OCI-LY1 (cell line): ENCODE measurements around the gene SLC12A8.
"Not testable (repeated sequence)": the region's sequence is repeated elsewhere in the genome, so short reads cannot be mapped to it uniquely, and the experiment has no call there.

Experiments
- H2AFZ ChIP-seq: fragments of 200-600 bp; sonication (generic), shearing (Covaris generic); 2 replicates; pipeline ENCODE4 v1.6.0; 2014; ENCODE audit warnings: antibody characterized with exemption, mild to moderate bottlenecking, low read length
- H3F3A ChIP-seq: fragments of 200-600 bp; sonication (generic), shearing (Covaris generic); 2 replicates; pipeline ENCODE4 v1.6.0; 2014; ENCODE audit warnings: mild to moderate bottlenecking, antibody characterized with exemption, low read length, moderate library complexity; ENCODE audit not compliant: insufficient read depth
- H3K27ac ChIP-seq: fragments of 200-600 bp; sonication (generic); 2 replicates; pipeline ENCODE4 v1.5.1; 2014; ENCODE audit warnings: low read length, mixed run types, mild to moderate bottlenecking, low read depth; ENCODE audit not compliant: poor library complexity, severe bottlenecking
- H3K27me3 ChIP-seq: fragments of 200-600 bp; sonication (generic); 2 replicates; pipeline ENCODE4 v1.6.0; 2014; ENCODE audit warnings: antibody characterized with exemption, mild to moderate bottlenecking, low read length, moderate library complexity; ENCODE audit not compliant: insufficient read depth
- H3K36me3 ChIP-seq: fragments of 200-600 bp; sonication (generic); 2 replicates; pipeline ENCODE4 v1.6.1; 2014; ENCODE audit warnings: mild to moderate bottlenecking, antibody characterized with exemption, low read length, moderate library complexity, mixed read lengths; ENCODE audit not compliant: insufficient read depth
- H3K4me1 ChIP-seq: fragments of 200-600 bp; sonication (generic); 2 replicates; pipeline ENCODE4 v1.5.1; 2014; ENCODE audit warnings: mild to moderate bottlenecking, low read length, moderate library complexity; ENCODE audit not compliant: insufficient read depth, severe bottlenecking
- H3K4me2 ChIP-seq: fragments of 200-600 bp; sonication (generic), shearing (Covaris generic); 2 replicates; pipeline ENCODE4 v1.6.1; 2014; ENCODE audit warnings: low read length
- H3K4me3 ChIP-seq: fragments of 200-600 bp; sonication (generic); 2 replicates; pipeline ENCODE4 v1.5.1; 2014; ENCODE audit warnings: low read length, low read depth, mild to moderate bottlenecking, mixed read lengths; ENCODE audit not compliant: poor library complexity, severe bottlenecking
- H3K79me2 ChIP-seq: fragments of 200-600 bp; shearing (Covaris generic); 2 replicates; pipeline ENCODE4 v1.6.1; 2016; ENCODE audit warnings: mixed run types, low read length, mixed read lengths; ENCODE audit not compliant: insufficient read depth
- H3K9ac ChIP-seq: fragments of 200-600 bp; sonication (generic), shearing (Covaris generic); 2 replicates; pipeline ENCODE4 v1.6.1; 2014; ENCODE audit warnings: mild to moderate bottlenecking, low read length, mixed read lengths
- H3K9me2 ChIP-seq: fragments of 200-600 bp; sonication (generic), shearing (Covaris generic); 2 replicates; pipeline ENCODE4 v1.6.1; 2014; ENCODE audit warnings: low read depth, mild to moderate bottlenecking, low read length, mixed read lengths
- H3K9me3 ChIP-seq: fragments of 200-600 bp; shearing (Covaris generic); 2 replicates; pipeline ENCODE4 v1.6.1; 2014; ENCODE audit warnings: low read length, mixed read lengths
- H4K20me1 ChIP-seq: fragments of 200-600 bp; sonication (generic), shearing (Covaris generic); 2 replicates; pipeline ENCODE4 v1.6.0; 2016; ENCODE audit warnings: mild to moderate bottlenecking, low read length; ENCODE audit not compliant: insufficient read depth
- CTCF ChIP-seq: fragments of 200-600 bp; sonication (generic), shearing (Covaris generic); IDR thresholded peaks from 2 replicates; pipeline ENCODE4 v1.5.1; 2017; ENCODE audit warnings: mild to moderate bottlenecking, antibody characterized with exemption, low read length, moderate library complexity, mixed read lengths
- EZH2 ChIP-seq: fragments of 200-600 bp; sonication (generic), shearing (Covaris generic); IDR thresholded peaks from 2 replicates; pipeline ENCODE4 v1.8.0; 2017; ENCODE audit warnings: borderline replicate concordance, mixed run types, mild to moderate bottlenecking, antibody characterized with exemption, low read length, moderate library complexity, mixed read lengths

The SLC12A8 gene

GRCh38 chr3:125083776-125084175, 128.8 kb downstream of the SLC12A8 start:
- Histone ChIP-seq H3K9ac (no peak overlapping the region), H3F3A (no peaks in the 10 kb centered on the region), H3K9me2 (no peaks in the 10 kb centered on the region), H4K20me1 (no peaks in the 10 kb centered on the region), H3K4me2 (no peak overlapping the region), H3K4me1 (no peaks in the 10 kb centered on the region), H2AFZ (no peak overlapping the region), H3K27me3 (no peaks in the 10 kb centered on the region), H3K9me3 (no peaks in the 10 kb centered on the region), H3K79me2 (no peaks in the 10 kb centered on the region), H3K27ac (no peak overlapping the region), H3K4me3 (no peak overlapping the region), H3K36me3 (no peaks in the 10 kb centered on the region)
- TF ChIP-seq CTCF (no peak), EZH2 (no peak)

DNA sequence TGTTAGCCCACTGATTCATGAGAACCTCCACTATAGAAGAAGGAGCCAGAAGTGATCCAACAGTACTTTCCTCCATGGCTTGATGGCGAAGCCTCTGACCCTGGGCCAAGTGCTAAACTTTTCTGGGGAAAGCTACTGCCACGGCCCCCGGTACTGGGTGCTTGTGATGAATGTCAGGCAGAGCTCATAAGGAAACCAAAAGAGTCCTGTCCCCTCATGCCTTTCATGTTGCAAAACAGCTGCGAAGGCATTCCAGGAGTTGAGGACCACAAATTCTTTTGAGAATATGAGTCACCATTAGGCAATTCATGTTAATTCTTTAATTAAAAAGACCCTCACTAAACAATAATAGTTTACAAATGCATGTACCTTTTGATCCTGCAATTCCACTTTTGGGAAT, 130.2 kb downstream of the SLC12A8 start:
- not testable (repeated sequence) for H4K20me1 ChIP-seq, H3K4me3 ChIP-seq, H3K4me2 ChIP-seq, H3K36me3 ChIP-seq, H3K9me3 ChIP-seq, H3K27me3 ChIP-seq, H3F3A ChIP-seq, H3K9me2 ChIP-seq, H3K4me1 ChIP-seq, H3K79me2 ChIP-seq, H3K9ac ChIP-seq, H3K27ac ChIP-seq, H2AFZ ChIP-seq

DNA sequence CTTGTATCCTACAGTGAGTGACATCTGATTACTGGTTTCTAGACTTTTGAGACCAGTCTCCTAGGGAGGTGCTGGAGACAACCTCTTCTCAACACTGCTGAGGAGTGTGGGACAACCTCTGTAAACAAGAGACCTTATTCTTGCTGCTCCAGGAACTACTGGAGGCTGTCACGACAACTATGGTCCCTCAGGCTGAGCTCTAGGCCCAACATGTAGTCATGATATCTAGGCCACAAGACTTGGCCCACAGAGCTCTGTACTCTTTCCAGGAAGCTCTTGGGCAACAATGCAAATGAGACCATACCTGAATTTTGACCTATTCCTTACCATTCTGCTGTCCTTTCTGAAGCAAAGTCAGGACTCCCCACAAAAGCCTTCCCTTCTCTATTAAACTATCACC, 132.5 kb downstream of the SLC12A8 start:
- H2AFZ ChIP-seq, result no peak overlapping the region
- H3K79me2 ChIP-seq, result no peaks in the 10 kb centered on the region
- no peaks in the 10 kb centered on the region for H4K20me1 ChIP-seq
- no peak for TF ChIP-seq EZH2
- no peak for TF ChIP-seq CTCF
- no peaks in the 10 kb centered on the region for H3K9me2 ChIP-seq
- H3K27ac ChIP-seq, result no peak overlapping the region
- H3K36me3 ChIP-seq, result no peaks in the 10 kb centered on the region
- H3K4me3 ChIP-seq, result no peak overlapping the region
- no peaks in the 10 kb centered on the region for H3K27me3 ChIP-seq
- no peaks in the 10 kb centered on the region for H3F3A ChIP-seq
- H3K4me2 ChIP-seq, result no peak overlapping the region
- H3K9ac ChIP-seq, result no peak overlapping the region
- H3K9me3 ChIP-seq, result no peaks in the 10 kb centered on the region
- H3K4me1 ChIP-seq, result no peaks in the 10 kb centered on the region

DNA sequence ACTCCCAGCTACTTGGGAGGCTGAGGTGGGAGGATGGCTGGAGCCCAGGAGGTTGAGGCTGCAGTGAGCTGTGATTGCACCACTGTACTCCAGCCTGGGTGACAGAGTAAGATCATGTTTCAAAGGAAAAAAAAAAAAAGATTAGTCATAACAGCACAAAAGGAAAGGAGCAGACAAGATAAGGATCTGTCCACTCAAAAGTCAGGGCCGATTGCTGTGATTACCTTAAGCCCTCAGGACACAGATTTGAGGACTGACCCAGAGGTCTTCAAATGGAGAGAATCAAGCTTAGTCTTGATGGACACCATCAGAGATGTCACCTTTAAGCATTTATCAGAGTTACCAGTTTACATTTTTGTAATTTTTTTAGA, 132.9 kb downstream of the SLC12A8 start:
- Histone ChIP-seq H4K20me1 (no peaks in the 10 kb centered on the region), H3K4me1 (no peaks in the 10 kb centered on the region), H3K9ac (no peak overlapping the region), H3K27me3 (no peaks in the 10 kb centered on the region), H3K27ac (no peak overlapping the region), H3K4me3 (no peak overlapping the region), H2AFZ (no peak overlapping the region), H3K9me3 (no peaks in the 10 kb centered on the region), H3K79me2 (no peaks in the 10 kb centered on the region), H3K9me2 (no peaks in the 10 kb centered on the region), H3K4me2 (no peak overlapping the region), H3F3A (no peaks in the 10 kb centered on the region), H3K36me3 (no peaks in the 10 kb centered on the region)
- TF ChIP-seq CTCF, result no peak
- TF ChIP-seq EZH2, result no peak
